ENCODE results near the gene RAD18.

DNA sequence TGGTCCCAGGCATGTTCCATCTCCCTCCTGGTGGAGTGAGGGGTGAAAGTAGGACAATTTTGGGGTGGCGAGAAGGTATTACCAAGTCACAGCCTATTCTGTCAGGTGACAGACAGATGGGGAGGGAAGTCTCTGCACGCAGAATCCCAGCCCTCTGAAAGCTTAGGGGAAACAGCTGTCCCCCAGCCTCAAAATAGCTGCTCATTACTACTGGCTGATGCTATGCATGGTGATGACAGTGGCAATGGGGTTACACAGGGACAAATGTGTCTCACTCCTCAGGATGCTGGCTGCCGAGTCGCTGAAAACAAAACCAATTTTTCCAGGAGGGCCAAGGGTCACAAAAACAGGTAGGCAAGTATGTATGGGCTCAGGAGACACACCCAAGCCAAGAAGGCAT lies 125.0 kb downstream of the RAD18 start:
- TF ChIP-seq, protein P1, sequence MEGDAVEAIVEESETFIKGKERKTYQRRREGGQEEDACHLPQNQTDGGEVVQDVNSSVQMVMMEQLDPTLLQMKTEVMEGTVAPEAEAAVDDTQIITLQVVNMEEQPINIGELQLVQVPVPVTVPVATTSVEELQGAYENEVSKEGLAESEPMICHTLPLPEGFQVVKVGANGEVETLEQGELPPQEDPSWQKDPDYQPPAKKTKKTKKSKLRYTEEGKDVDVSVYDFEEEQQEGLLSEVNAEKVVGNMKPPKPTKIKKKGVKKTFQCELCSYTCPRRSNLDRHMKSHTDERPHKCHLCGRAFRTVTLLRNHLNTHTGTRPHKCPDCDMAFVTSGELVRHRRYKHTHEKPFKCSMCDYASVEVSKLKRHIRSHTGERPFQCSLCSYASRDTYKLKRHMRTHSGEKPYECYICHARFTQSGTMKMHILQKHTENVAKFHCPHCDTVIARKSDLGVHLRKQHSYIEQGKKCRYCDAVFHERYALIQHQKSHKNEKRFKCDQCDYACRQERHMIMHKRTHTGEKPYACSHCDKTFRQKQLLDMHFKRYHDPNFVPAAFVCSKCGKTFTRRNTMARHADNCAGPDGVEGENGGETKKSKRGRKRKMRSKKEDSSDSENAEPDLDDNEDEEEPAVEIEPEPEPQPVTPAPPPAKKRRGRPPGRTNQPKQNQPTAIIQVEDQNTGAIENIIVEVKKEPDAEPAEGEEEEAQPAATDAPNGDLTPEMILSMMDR (IDR thresholded peaks at IDR 0.05; ENCODE audit: low read length) = no peak
- no peak for TF ChIP-seq EZH2 (optimal IDR thresholded peaks at IDR 0.05; ENCODE audit: low read depth, low read length)
- TF ChIP-seq EZH2phosphoT487 (IDR thresholded peaks at IDR 0.05; ENCODE audit: low read length) = no peak
